Omental fat pad (tissue), 4 donors: ENCODE data around the gene FOXRED1. TPM values are rescaled to one million over a fixed set of nuclear protein-coding genes. Genes with fewer than 3 reads are reported as not detected.

Experiments
- ATAC-seq: fragments of 150-250 bp; one replicate; pipeline ENCODE4 v1.9.1; 2016; ENCODE audit warnings: mild to moderate bottlenecking, moderate library complexity; ENCODE audit not compliant: low FRiP score
- DNase-seq: peaks from one replicate; pipeline ENCODE4 v3.0.0-alpha.2; 2019; ENCODE audit warnings: low spot score
- CTCF ChIP-seq, 3 donors: fragments of 450-650 bp; IDR thresholded peaks; one replicate each; pipeline ENCODE4 v1.5.1; 2016 to 2017; ENCODE audit warnings: antibody characterized with exemption in 3 of 3, mild to moderate bottlenecking in 3 of 3, moderate library complexity in 2 of 3
- total RNA-seq, 4 donors: library from RNA; depleted of rRNA; stranded (reverse); fragments of >200 nt; gene quantifications; one replicate each; pipeline ENCODE4 v1.1.0, GENCODE V29; 2016

Gene FOXRED1
- total RNA-seq: 10 to 100 TPM; 10.2 to 27.3 (median 17.4) TPM

- peak; percentile 99 for ATAC-seq
Measured at GRCh38 chr11:126268708-126269579, at the start of gene FOXRED1, which contains the start of gene SRPRA. FOXRED1 (plus strand) TSS chr11:126269154; CDS start chr11:126269207, 53 bp downstream. SRPRA (minus strand) TSS chr11:126268895; CDS start chr11:126268804, 91 bp downstream.

GRCh38 chr11:126219547-126219946, 49.4 kb upstream of the FOXRED1 start:
- TF ChIP-seq CTCF (IDR thresholded peaks at IDR 0.05): no peak
- ATAC-seq (no peak), DNase-seq (no peak)

More at GRCh38 chr11:126268708-126269579, at the start of gene FOXRED1, which contains the start of gene SRPRA:
- no peak for TF ChIP-seq CTCF (IDR thresholded peaks at IDR 0.05)
- DNase-seq: peak; percentile 95

- ATAC-seq: no peak
- no peak for DNase-seq
- TF ChIP-seq CTCF (IDR thresholded peaks at IDR 0.05): no peak
Measured at GRCh38 chr11:126224647-126225294, 44.2 kb upstream of the FOXRED1 start.

GRCh38 chr11:126225295-126225665, 43.7 kb upstream of the FOXRED1 start:
- no peak for TF ChIP-seq CTCF (IDR thresholded peaks at IDR 0.05)
- no peak for ATAC-seq
- DNase-seq: no peak

GRCh38 chr11:126226334-126227084, 42.4 kb upstream of the FOXRED1 start:
- ATAC-seq (no peak), DNase-seq (no peak)
- TF ChIP-seq CTCF (IDR thresholded peaks at IDR 0.05): no peak

GRCh38 chr11:126229858-126230540, 39.0 kb upstream of the FOXRED1 start:
- ATAC-seq: no peak
- no peak for DNase-seq
- no peak for TF ChIP-seq CTCF (IDR thresholded peaks at IDR 0.05)
